Stomach (tissue), 19 donors: ENCODE results near the gene ZNF850. TPM values are rescaled to one million over a fixed set of nuclear protein-coding genes. Genes with fewer than 3 reads are reported as not detected.
A peak's percentile ranks its signal among the peaks of the same experiment; 100 is the strongest.

Experiments
- DNase-seq, 2 donors: peaks; one replicate each; pipeline versions ENCODE4 v3.0.0 to v3.0.0-alpha.2; 2013 to 2019
- H3K27ac ChIP-seq, 5 donors: fragments of 200-600 bp in 4 of 5; sonication (generic) in 4 of 5; one replicate each; pipeline ENCODE4 v1.5.1; 2013 to 2019; ENCODE audit warnings: mild to moderate bottlenecking in 1 of 5, moderate library complexity in 1 of 5
- H3K27me3 ChIP-seq, 3 donors: fragments of 200-600 bp; sonication (generic); one replicate each; pipeline ENCODE4 v1.5.1; 2017 to 2019; ENCODE audit warnings: mixed run types in 1 of 3
- H3K36me3 ChIP-seq, 4 donors: fragments of 200-600 bp; sonication (generic); 1 replicate in 3 of 4; 2 replicates in 1 of 4; pipeline ENCODE4 v1.5.1; 2016 to 2019
- H3K4me1 ChIP-seq, 4 donors: fragments of 200-600 bp; sonication (generic); one replicate each; pipeline ENCODE4 v1.5.1; 2016 to 2019
- H3K4me3 ChIP-seq, 4 donors: fragments of 200-600 bp; sonication (generic) in 3 of 4; one replicate each; pipeline ENCODE4 v1.5.1; 2016 to 2019; ENCODE audit warnings: mild to moderate bottlenecking in 1 of 4
- H3K9me3 ChIP-seq, 4 donors: fragments of 200-600 bp; sonication (generic); one replicate each; pipeline ENCODE4 v1.5.1; 2016 to 2019
- CTCF ChIP-seq, 7 experiments: fragments of 450-650 bp in 4 of 7; fragments of 200-600 bp in 3 of 7; sonication (generic) in 3 of 7; IDR thresholded peaks; one replicate each; pipeline ENCODE4 v1.5.1; 2016 to 2019; ENCODE audit warnings: antibody characterized with exemption in 7 of 7, control low read depth in 2 of 7, mild to moderate bottlenecking in 1 of 7
- EP300 ChIP-seq: sonication (generic); formaldehyde crosslinking; IDR thresholded peaks from one replicate; pipeline ENCODE4 v1.6.1; 2017; ENCODE audit warnings: antibody characterized with exemption
- POLR2A ChIP-seq, 4 donors: fragments of 450-650 bp; IDR thresholded peaks; one replicate each; pipeline ENCODE4 v1.6.1; 2016; ENCODE audit warnings: antibody characterized with exemption in 4 of 4, control low read depth in 2 of 4, mild to moderate bottlenecking in 1 of 4, moderate library complexity in 1 of 4
- POLR2AphosphoS5 ChIP-seq, 3 donors: sonication (generic); formaldehyde crosslinking; IDR thresholded peaks; one replicate each; pipeline ENCODE4 v1.6.1; 2016; ENCODE audit warnings: antibody characterized with exemption in 3 of 3
- WGBS, 5 donors: extraction: QIAGEN DNeasy Blood & Tissue Kit in 3 of 5; methylation state at CpG; one replicate each; pipeline versions ENCODE4 v1.1.5 to v1.1.7; 2013 to 2018; 5-methylcytosine and 5-hydroxymethylcytosine counted together
- intact Hi-C: fragments of 100-400 bp; cut with DNase I; formaldehyde crosslinking; loops from one replicate; pipeline ENCODE4 v1.15.1; 2023; ENCODE audit warnings: low total_unique reads
- long read RNA-seq, 10 donors: transcript quantifications; one replicate each; lab custom pipeline, GENCODE V29; 2026
- polyA plus RNA-seq, 3 donors: library from polyadenylated mRNA; stranded (reverse); fragments of 200-250 nt; gene quantifications; one replicate each; pipeline ENCODE4 v1.2.3, GENCODE V29; 2013
- total RNA-seq, 5 donors: library from RNA; depleted of rRNA; stranded (reverse); fragments of >200 nt; gene quantifications; one replicate each; pipeline versions ENCODE4 v1.1.0 to v1.2.3, GENCODE V29; 2014 to 2016
- donor health status: healthy with polysubstance abuse.
- donor health status: Bipolar disorder and iron deficiency.
- donor health status: healthy.

Gene ZNF850
- 10 to 100 TPM in 1 of 5 donors, 1 to 10 TPM in 2, under 1 TPM in 1, not detected in 1; 0.89 to 10.1 (median 2.2) TPM for total RNA-seq
- polyA plus RNA-seq, result under 1 TPM; 0.15 to 0.25 (median 0.19) TPM
- long read RNA-seq, donor 1, result 0 reads
- long read RNA-seq, donor 2, result 0 reads
- long read RNA-seq, donor 3, result 0 reads
- long read RNA-seq, donor 4, result 0 reads
- long read RNA-seq, donor 5, result 0 reads
- long read RNA-seq, donor 6, full-length matches to known transcripts, result 1 of 27 reads
- long read RNA-seq, donor 6, partial matches to known transcripts, result 21 of 27 reads
- long read RNA-seq, donor 6, other reads (novel, unspliced or antisense), result 5 of 27 reads
- long read RNA-seq, donor 7, result 0 reads
- long read RNA-seq, donor 8, result 0 reads
- long read RNA-seq, donor 9, full-length matches to known transcripts, result 1 of 1 reads
- long read RNA-seq, donor 9, partial matches to known transcripts, result 0 of 1 reads
- long read RNA-seq, donor 9, other reads (novel, unspliced or antisense), result 0 of 1 reads
- long read RNA-seq, donor 10, result 0 reads

GRCh38 chr19:36772311-36773222, at the start of gene ZNF850:
Gene ZNF850, minus strand, starts transcription at chr19:36772807. Its CDS starts 10,201 bp downstream, at chr19:36762606.
- intact Hi-C loops, result loop anchor here (10.0 kb wide), 1 partner anchor 62 kb away; the partner anchor contains the start of gene ZNF790
- Histone ChIP-seq H3K4me3 (peak within 1 kb of the TSS; percentile 54 to 93 (median 71)), H3K27ac (peak within 1 kb of the TSS; percentile 68 to 89 (median 88)), H3K36me3 (peaks cover 0 to 14% (median 0%) of the 10 kb centered on the region in 4 donors), H3K4me1 (peaks cover 0 to 23% (median 19%) of the 10 kb centered on the region in 4 donors), H3K27me3 (peaks cover 0 to 6% (median 0%) of the 10 kb centered on the region in 3 donors), H3K9me3 (peaks cover 13 to 66% (median 47%) of the 10 kb centered on the region in 4 donors)
- TF ChIP-seq POLR2A (IDR thresholded peaks at IDR 0.05) (no peak), EP300 (no peak), POLR2AphosphoS5 (IDR thresholded peaks at IDR 0.05) (peak in 2 of 3 donors; percentile 2 to 51), CTCF (IDR thresholded peaks at IDR 0.05) (no peak)
- 0 to 2% (median 1%) methylated on average over 8 to 57 of the region's 57 CpGs for WGBS, 5 donors
- peak; percentile 95 to 97 for DNase-seq

DNA sequence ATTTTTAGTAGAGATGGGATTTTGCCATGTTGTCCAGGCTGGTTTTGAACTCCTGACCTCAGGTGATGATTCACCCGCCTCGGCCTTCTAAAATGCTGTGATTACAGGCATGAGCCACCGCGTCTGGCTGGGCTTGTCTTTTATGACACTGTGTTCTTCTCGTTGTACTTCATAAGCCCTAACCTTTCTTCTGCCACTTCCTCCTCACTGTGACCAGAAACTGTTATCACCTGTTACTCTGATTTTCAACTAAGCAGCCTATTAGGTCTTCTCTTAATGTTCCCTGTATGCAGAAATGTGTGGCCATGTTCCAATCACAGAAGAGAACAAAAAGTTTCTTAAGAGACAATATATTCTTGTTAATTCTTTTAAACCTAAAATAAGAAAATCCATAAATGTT, 49.2 kb upstream of the ZNF850 start:
- no peak for DNase-seq
- intact Hi-C loops, result no loop called here

DNA sequence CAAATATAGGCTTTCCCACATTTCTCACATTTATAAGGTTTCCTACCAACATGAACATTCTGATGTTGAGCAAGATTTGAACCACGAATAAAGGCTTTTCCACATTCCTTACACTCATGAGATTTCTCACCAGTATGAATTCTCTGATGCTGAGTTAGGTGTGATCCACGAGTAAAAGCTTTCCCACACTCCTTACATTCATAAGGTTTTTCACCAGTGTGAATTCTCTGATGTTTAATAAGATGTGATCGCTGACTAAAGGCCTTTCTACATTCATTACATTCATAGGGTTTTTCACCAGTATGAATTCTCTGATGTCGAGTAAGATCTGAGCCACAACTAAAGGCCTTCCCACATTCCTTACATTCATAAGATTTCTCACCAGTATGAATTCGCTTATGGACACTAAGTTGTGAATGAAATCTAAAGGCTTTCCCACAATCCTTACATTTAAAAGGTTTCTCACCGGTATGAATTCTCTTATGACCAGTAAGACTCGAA, 46.6 kb upstream of the ZNF850 start:
- no peak overlapping the region for H3K4me3 ChIP-seq
- no peaks in the 10 kb centered on the region for H3K4me1 ChIP-seq
- H3K27me3 ChIP-seq, result no peaks in the 10 kb centered on the region
- H3K36me3 ChIP-seq, result peaks cover 34 to 100% (median 98%) of the 10 kb centered on the region in 4 donors
- TF ChIP-seq POLR2A (IDR thresholded peaks at IDR 0.05) (no peak), EP300 (no peak), POLR2AphosphoS5 (IDR thresholded peaks at IDR 0.05) (no peak), CTCF (IDR thresholded peaks at IDR 0.05) (no peak)
- 96 to 98% (median 97%) methylated on average over 7 of the region's 7 CpGs for WGBS, 5 donors
- H3K9me3 ChIP-seq, result peaks cover 84 to 100% (median 100%) of the 10 kb centered on the region in 4 donors
- DNase-seq, result no peak
- no peak overlapping the region for H3K27ac ChIP-seq
- intact Hi-C loops, result no loop called here

More for the DNA sequence above, 49.2 kb upstream of the ZNF850 start:
- H3K4me3 ChIP-seq, result no peak overlapping the region
- 94 to 98% (median 98%) methylated on average over 5 of the region's 5 CpGs for WGBS, 5 donors
- no peaks in the 10 kb centered on the region for H3K27me3 ChIP-seq
- TF ChIP-seq POLR2A (IDR thresholded peaks at IDR 0.05), result no peak
- TF ChIP-seq POLR2AphosphoS5 (IDR thresholded peaks at IDR 0.05), result no peak
- TF ChIP-seq CTCF (IDR thresholded peaks at IDR 0.05), result no peak
- TF ChIP-seq EP300, result no peak
- no peak overlapping the region for H3K27ac ChIP-seq
- peaks cover 82 to 100% (median 99%) of the 10 kb centered on the region in 4 donors for H3K9me3 ChIP-seq
- H3K4me1 ChIP-seq, result no peaks in the 10 kb centered on the region
- peaks cover 45 to 99% (median 97%) of the 10 kb centered on the region in 4 donors for H3K36me3 ChIP-seq

- peaks cover 50 to 100% (median 90%) of the 10 kb centered on the region in 4 donors for H3K9me3 ChIP-seq
Observed at GRCh38 chr19:36807029-36807428, 34.4 kb upstream of the ZNF850 start.

More at GRCh38 chr19:36807029-36807428, 34.4 kb upstream of the ZNF850 start:
- Histone ChIP-seq H3K4me3 (no peak overlapping the region), H3K4me1 (no peaks in the 10 kb centered on the region), H3K36me3 (peaks cover 15 to 96% (median 70%) of the 10 kb centered on the region in 4 donors), H3K27me3 (no peaks in the 10 kb centered on the region), H3K27ac (no peak overlapping the region)
- TF ChIP-seq CTCF (IDR thresholded peaks at IDR 0.05), result no peak
- no peak for TF ChIP-seq EP300
- no peak for TF ChIP-seq POLR2AphosphoS5 (IDR thresholded peaks at IDR 0.05)
- no peak for TF ChIP-seq POLR2A (IDR thresholded peaks at IDR 0.05)
- DNase-seq, result no peak
- intact Hi-C loops, result no loop called here
